Transverse colon (tissue), 4 donors: ENCODE measurements around the gene APPBP2.

Experiments used
- EP300 ChIP-seq: sonication (generic); formaldehyde crosslinking; IDR thresholded peaks from one replicate; pipeline ENCODE4 v1.6.1; 2017; ENCODE audit warnings: antibody characterized with exemption, low read depth
- POLR2A ChIP-seq: fragments of 450-650 bp; IDR thresholded peaks from one replicate; pipeline ENCODE4 v1.6.1; 2016; ENCODE audit warnings: antibody characterized with exemption, mild to moderate bottlenecking, moderate library complexity
- POLR2AphosphoS5 ChIP-seq, 3 donors: sonication (generic); formaldehyde crosslinking; IDR thresholded peaks; one replicate each; pipeline ENCODE4 v1.6.1; 2016; ENCODE audit warnings: antibody characterized with exemption in 3 of 3
- TF ChIP-seq, protein P1 (sequence below), 5 experiments: fragments of 200-600 bp in 3 of 5; fragments of 450-650 bp in 2 of 5; sonication (generic) in 3 of 5; IDR thresholded peaks; 1 replicate in 2 of 5; 2 replicates in 3 of 5; pipeline ENCODE4 v1.5.1; 2016 to 2017; ENCODE audit warnings: antibody characterized with exemption in 5 of 5, inconsistent platforms in 3 of 5, mild to moderate bottlenecking in 2 of 5, moderate library complexity in 1 of 5

DNA sequence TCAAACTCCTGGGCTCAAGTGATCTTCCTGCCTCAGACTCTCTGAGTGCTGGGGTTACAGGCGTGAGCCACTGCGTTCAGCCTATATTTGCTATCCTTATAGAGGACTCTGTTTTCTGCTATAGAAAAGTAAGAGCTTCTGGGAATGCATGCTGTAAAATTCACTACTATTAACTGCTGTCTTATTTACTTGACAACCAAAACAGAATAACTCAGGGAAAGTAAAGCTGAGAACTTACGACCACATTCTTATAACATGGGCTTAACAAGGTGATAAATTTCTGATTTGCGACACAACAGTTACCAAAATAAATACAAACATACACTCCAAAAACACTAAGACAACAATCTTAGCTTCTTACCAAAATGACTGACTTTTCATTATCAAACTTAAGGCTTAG lies 23.9 kb downstream of the APPBP2 start:
- TF ChIP-seq, protein P1, sequence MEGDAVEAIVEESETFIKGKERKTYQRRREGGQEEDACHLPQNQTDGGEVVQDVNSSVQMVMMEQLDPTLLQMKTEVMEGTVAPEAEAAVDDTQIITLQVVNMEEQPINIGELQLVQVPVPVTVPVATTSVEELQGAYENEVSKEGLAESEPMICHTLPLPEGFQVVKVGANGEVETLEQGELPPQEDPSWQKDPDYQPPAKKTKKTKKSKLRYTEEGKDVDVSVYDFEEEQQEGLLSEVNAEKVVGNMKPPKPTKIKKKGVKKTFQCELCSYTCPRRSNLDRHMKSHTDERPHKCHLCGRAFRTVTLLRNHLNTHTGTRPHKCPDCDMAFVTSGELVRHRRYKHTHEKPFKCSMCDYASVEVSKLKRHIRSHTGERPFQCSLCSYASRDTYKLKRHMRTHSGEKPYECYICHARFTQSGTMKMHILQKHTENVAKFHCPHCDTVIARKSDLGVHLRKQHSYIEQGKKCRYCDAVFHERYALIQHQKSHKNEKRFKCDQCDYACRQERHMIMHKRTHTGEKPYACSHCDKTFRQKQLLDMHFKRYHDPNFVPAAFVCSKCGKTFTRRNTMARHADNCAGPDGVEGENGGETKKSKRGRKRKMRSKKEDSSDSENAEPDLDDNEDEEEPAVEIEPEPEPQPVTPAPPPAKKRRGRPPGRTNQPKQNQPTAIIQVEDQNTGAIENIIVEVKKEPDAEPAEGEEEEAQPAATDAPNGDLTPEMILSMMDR (IDR thresholded peaks at IDR 0.05) = no peak
- no peak for TF ChIP-seq POLR2A
- TF ChIP-seq EP300 = no peak
- no peak for TF ChIP-seq POLR2AphosphoS5 (IDR thresholded peaks at IDR 0.05)
